Limb (tissue), 2 donors: ENCODE data around the gene NPAS3.

Experiments used
- DNase-seq, 2 donors: peaks; one replicate each; pipeline ENCODE4 v3.0.0-alpha.2; 2016; ENCODE audit errors: extremely low spot score in 2 of 2

NPAS3 gene

GRCh38 chr14:33734387-33734786 is 795.7 kb downstream of the NPAS3 start:
- DNase-seq = no peak

DNA sequence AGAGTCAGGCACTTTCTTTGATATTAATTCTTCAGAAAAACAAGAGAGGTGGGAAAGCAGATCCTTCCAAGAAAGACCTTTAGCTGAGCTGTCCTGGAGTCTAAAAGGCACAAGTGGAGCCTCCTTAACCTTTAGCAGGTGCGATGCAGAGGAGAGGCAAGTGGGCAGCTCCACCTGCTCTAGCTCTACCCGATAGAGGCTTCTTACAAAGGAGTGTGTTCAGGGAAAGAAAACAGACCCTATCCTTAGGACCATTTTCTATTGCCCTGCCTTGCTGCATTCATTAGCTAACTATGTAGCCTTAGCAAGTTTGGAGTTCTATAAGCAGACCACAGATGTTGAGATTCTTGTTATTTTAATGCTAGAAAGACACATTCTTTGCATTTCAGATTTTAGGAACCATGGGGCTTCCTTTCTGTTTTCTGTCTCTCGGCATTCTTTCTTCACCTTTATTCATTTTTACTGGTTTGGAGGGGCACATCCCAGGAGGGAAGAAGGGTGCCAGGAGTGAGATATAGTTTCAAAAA is 797.7 kb downstream of the NPAS3 start:
- DNase-seq = no peak

GRCh38 chr14:33736979-33737378 is 798.3 kb downstream of the NPAS3 start:
- DNase-seq = no peak

DNA sequence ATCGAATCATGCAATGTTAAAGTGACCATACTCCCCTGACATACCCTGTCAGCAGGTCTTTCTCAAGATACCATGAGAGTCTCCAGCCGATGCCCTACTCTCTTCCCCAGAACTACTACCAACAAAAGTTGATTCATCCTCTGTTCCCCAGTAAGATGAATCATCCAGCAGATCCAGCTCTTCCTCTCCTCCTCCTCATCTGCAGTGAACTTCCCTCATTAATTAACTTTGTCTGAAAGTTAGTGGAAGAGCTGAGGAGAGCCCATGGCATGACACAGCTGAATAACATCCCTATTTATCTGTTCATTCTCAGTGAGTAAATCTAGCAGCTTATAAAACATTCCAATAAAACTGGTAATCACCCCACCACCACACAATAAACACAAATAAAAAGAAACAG is 798.8 kb downstream of the NPAS3 start:
- DNase-seq = no peak

DNA sequence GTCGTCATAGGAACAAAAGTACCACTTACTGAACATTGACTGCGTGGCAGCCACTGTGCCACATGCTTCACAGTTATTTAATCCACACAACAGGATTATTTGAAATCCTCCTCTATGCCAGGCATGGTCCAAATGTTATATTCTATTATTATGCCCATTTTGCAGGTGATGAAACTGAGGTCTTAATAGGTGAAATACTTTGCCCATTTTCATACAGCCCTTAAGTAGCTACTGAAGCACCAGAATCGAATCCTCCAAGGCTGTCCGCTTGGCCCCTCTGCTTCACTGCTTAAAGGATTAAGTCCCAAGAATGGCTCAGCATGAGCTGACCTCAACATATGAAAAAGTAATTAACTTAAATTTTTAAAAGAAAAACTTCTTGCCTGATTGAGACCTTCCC is 799.4 kb downstream of the NPAS3 start:
- no peak for DNase-seq

DNA sequence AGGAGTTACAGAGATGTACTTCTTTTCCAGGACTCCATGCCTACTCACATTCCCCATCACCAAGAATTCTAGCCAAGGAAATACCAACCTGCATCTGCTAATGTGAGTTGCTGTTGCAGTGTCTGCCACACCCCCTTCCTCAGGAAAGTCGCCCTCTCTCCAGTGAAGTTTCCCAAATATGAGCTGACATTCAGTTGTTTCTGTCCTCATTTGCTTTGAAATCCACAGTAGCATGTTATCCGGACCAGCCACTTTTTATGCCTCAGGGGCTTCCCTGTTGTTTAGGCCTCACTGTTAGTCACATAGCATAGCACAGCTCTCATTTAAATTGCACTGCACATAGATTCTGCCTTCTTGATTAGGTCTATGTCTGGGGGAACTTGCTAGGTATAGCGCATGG is 799.8 kb downstream of the NPAS3 start:
- no peak for DNase-seq

DNA sequence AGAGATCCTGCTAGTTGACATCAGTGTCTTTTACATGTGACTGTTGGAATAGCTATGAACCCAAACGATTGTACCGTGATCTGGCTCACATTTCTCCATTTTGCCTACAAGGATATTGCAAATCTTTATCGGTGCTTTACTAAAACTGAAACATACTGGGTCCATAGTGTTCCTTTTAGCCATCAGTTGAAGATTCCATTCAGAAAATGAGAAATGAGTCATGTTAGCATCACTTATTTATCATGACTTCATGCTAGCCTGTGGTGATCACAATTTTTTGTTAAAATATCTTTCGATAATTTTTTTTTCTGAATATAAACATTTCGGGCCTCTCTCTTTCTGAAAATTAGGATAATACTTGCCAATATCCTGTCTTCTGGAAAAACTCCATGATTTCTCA is 801.9 kb downstream of the NPAS3 start:
- DNase-seq = no peak

GRCh38 chr14:33742166-33742565 is 803.5 kb downstream of the NPAS3 start:
- DNase-seq = no peak

GRCh38 chr14:33745163-33745562 is 806.5 kb downstream of the NPAS3 start:
- DNase-seq = no peak

DNA sequence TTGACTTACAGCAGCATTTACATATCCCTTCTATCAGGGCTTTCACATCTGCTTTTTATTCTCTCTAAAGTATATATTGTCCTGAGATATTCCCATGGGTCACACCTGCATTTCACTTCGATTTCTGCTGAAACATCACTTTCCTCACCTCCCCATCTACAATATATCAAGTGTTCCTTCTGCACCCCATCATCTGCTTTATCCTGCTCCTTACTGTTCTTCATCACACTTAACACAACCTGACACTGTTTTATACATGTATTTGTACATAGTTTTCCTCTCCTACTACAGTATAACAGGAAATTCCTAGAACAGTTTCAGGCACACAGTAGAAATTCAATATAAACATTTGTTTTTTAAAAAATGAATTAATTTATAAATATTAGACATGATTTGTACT is 809.1 kb downstream of the NPAS3 start:
- no peak for DNase-seq

DNA sequence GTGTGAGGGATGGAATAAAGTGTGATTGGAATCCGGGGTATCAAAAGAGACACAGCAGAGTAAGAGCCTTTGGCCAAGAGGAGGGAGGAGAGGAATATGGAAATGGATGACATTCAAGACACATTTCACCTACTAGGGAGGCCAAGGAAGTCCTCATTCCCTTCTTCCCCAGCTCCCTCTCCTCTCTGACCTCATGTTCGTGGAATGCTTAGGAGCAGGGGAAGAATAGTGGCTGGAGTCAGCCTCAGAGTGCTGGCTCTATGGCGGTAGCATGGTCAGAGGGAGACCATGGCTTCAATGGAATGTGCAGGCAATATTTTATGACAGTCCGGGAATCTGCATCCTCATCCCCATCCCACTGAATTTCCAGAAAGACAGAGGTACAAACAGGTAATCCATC is 815.6 kb downstream of the NPAS3 start:
- DNase-seq = no peak

- no peak for DNase-seq
Measured at GRCh38 chr14:33755358-33755757, 816.7 kb downstream of the NPAS3 start.

DNA sequence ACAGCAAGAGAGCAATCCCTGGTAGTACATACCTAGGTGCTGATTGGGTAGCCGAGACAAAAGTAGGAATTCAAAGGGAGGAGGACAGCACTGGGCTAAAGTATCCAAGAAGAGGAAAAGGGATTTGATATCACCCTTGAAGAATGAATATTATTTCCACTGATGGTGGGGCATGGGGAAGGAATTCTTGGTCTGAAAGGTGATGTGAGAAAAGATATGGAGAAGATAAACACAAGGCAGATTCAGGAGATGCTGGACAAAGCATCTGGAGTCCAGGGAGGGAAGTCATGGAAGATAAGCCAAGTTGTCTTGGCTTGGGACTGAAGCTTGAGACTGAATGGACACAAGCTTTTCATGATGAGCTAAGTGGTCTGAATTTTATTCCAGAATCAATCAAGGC is 818.2 kb downstream of the NPAS3 start:
- DNase-seq = no peak

DNA sequence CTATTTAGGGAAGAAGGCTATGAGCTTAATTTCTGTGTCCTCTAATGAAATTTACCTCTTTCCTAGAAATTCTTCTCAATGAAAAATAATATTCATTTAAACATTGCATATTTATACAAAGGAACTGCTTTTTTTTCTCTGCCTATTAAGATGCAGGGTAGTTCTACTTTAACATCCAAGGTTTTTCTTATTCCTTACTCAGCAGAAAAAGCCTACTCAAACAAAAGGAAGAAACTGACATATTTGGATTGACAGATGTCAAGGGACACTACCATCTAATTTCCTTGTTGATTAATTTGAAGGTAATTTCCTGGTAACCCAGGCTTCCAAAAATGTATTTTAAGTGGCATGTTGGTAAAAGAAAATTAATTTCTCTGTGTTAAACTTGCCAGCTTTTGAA is 819.9 kb downstream of the NPAS3 start:
- no peak for DNase-seq

DNA sequence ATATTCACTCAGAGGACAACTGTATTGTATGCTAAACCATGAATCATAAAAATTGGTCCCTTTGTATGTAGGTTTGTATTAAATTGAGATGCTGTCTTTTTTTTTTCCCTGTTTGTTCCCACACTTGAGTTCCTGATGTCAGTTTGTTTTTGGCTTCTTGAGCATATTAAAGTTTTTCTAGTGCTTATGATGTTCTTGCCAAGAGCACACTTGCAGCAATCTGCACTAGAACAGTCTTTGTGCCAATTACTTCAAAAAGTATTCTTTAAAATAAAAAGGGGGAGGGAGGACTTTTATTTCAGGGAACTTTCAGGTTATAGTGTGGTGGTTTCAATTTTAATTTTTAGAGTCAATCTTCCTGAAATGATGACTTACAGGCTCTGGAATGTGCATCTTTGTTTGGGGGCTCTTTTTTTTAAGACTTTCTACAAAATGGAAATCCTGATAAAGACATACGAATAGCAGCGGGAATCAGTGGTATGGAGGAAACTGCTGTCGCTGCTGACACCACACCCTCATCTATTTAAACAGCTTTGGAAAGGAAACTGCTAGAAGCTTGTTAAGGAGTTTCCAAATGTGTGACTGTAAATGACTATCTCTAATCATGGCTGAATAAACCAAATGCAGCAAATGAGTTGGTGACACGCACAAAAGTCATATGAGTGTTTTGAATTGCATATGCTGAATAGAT is 823.6 kb downstream of the NPAS3 start:
- peak in 1 of 2 donors; percentile 21 for DNase-seq

- peak; percentile 61 to 65 for DNase-seq
Measured at GRCh38 chr14:33764876-33765650, 826.4 kb downstream of the NPAS3 start.

- DNase-seq = no peak
Measured at GRCh38 chr14:33767586-33768457, 829.1 kb downstream of the NPAS3 start.

- no peak for DNase-seq
Measured at GRCh38 chr14:33768458-33768830, 829.8 kb downstream of the NPAS3 start.

GRCh38 chr14:33773205-33774030 is 834.7 kb downstream of the NPAS3 start:
- DNase-seq = no peak

DNA sequence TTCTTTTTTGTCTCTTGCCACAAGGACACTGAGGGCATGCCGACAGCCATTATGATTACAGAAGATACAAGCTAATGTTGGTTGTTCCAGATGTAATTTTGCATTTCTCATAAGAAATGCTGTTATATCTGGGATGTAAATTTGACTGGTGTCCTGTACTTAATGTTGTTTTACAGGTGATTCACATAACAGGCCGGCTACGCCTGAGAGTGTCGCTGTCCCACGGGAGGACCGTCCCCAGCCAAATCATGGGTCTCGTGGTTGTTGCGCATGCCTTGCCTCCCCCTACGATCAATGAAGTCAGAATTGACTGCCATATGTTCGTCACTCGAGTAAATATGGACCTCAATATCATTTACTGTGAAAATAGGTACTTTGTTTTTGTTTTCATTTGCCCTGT is 835.5 kb downstream of the NPAS3 start:
- no peak for DNase-seq
